Choroid plexus epithelial cell (primary cell): ENCODE measurements around the gene NFYC.
"Not testable (repeated sequence)": the region's sequence is repeated elsewhere in the genome, so short reads cannot be mapped to it uniquely, and the experiment has no call there.

Experiments
- DNase-seq: peaks from one replicate; pipeline ENCODE4 v3.0.0-alpha.2; 2010; ENCODE audit warnings: low read depth
- H3K4me3 ChIP-seq: 2 replicates; pipeline ENCODE4 v1.5.1; 2011; ENCODE audit warnings: low read depth, mild to moderate bottlenecking, control low read depth, low read length, moderate library complexity
- TF ChIP-seq, protein P1 (sequence below): conservative IDR thresholded peaks from 2 replicates; pipeline ENCODE4 v1.5.1; 2011; ENCODE audit warnings: low read depth, mild to moderate bottlenecking, control low read depth, inconsistent platforms, low read length, moderate library complexity

Gene NFYC

DNA sequence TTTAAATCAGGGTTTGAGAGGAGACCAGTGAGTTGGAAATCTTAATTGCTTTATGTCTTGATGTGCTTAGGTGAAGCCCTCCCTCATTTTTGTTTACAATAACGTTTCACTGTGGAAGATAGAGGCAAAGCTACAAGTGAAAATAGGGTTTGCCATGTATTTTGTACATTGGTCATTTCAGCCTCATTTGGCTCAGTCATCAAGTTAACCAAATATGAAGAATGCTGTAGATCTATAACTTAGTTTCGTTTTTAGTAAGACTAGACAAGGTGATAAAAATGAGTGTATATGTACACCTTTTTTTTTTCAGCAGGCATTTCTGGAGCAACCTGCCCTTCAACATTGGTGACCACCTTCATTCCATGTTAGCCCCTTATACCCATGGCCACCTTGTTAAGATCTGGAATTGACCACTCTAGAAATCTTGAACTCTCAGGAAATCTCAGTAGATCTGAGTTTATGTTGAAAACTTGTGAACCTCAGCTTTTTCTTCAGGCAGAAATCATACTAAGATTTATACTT lies 2.9 kb downstream of the NFYC start:
- TF ChIP-seq, protein P1, sequence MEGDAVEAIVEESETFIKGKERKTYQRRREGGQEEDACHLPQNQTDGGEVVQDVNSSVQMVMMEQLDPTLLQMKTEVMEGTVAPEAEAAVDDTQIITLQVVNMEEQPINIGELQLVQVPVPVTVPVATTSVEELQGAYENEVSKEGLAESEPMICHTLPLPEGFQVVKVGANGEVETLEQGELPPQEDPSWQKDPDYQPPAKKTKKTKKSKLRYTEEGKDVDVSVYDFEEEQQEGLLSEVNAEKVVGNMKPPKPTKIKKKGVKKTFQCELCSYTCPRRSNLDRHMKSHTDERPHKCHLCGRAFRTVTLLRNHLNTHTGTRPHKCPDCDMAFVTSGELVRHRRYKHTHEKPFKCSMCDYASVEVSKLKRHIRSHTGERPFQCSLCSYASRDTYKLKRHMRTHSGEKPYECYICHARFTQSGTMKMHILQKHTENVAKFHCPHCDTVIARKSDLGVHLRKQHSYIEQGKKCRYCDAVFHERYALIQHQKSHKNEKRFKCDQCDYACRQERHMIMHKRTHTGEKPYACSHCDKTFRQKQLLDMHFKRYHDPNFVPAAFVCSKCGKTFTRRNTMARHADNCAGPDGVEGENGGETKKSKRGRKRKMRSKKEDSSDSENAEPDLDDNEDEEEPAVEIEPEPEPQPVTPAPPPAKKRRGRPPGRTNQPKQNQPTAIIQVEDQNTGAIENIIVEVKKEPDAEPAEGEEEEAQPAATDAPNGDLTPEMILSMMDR = no peak
- no peak for DNase-seq
- no peak overlapping the region for H3K4me3 ChIP-seq

- no peak overlapping the region for H3K4me3 ChIP-seq
- no peak for DNase-seq
- TF ChIP-seq, protein P1 = no peak
These were observed 4.8 kb downstream of the NFYC start for GRCh38 chr1:40696294-40696693.

DNA sequence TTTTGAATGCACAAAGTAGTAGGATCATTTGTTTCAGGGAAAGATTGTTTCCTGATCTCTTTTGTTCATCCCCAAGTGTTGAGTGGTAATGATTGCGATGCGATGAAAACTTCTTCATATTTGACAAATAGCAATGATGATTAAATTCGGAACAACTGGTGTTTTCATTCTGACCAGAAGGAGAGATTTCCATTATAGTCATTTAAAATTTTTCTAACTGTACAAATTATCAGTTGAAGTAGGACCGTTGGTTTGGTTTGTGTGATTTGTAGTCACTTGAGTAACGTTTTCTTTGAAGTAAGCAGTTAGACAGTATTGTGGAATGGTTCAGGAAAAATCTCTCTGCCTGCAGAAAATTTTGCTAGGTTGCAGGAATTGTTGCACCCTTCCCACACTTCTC lies 5.9 kb downstream of the NFYC start:
- no peak overlapping the region for H3K4me3 ChIP-seq
- no peak for DNase-seq
- TF ChIP-seq, protein P1 = no peak

- H3K4me3 ChIP-seq = no peak overlapping the region
- TF ChIP-seq, protein P1 = no peak
- DNase-seq = no peak
These were observed 8.3 kb downstream of the NFYC start for GRCh38 chr1:40699787-40700186.

- no peak for DNase-seq
- TF ChIP-seq, protein P1 = no peak
- H3K4me3 ChIP-seq = no peak overlapping the region
These were observed 10.2 kb downstream of the NFYC start for GRCh38 chr1:40701684-40702083.

GRCh38 chr1:40702810-40703209 lies 11.3 kb downstream of the NFYC start:
- not testable (repeated sequence) for H3K4me3 ChIP-seq, DNase-seq

- peak; percentile 85 for DNase-seq
- no peak overlapping the region for H3K4me3 ChIP-seq
- TF ChIP-seq, protein P1 = peak; percentile 21
These were observed 11.8 kb downstream of the NFYC start for GRCh38 chr1:40703316-40703715.
